Aorta (tissue), 5 donors: ENCODE measurements around the gene POU6F1. TPM values are rescaled to one million over a fixed set of nuclear protein-coding genes. Genes with fewer than 3 reads are reported as not detected.

Source experiments
- ATAC-seq: fragments of 200-7000 bp; cut with Tn5 transposase; one replicate; pipeline ENCODE4 v1.9.1; 2022; ENCODE audit warnings: moderate library complexity; ENCODE audit not compliant: low FRiP score
- DNase-seq, 2 donors: peaks; one replicate each; pipeline ENCODE4 v3.0.0-alpha.2; 2020
- H3K27ac ChIP-seq, 2 donors: one replicate each; pipeline ENCODE4 v1.5.1; 2013; ENCODE audit warnings: low read length in 2 of 2, mild to moderate bottlenecking in 2 of 2, moderate library complexity in 2 of 2, control low read depth in 1 of 2, inconsistent platforms in 1 of 2, low read depth in 1 of 2
- H3K27me3 ChIP-seq, 2 donors: one replicate each; pipeline ENCODE4 v1.6.1; 2013; ENCODE audit warnings: control low read depth in 1 of 2, low read length in 1 of 2, mild to moderate bottlenecking in 1 of 2, moderate library complexity in 1 of 2; ENCODE audit not compliant: insufficient read depth in 2 of 2, control insufficient read depth in 1 of 2
- H3K36me3 ChIP-seq, 2 donors: one replicate each; pipeline ENCODE4 v1.6.1; 2013; ENCODE audit warnings: control low read depth in 1 of 2, low read length in 1 of 2, mild to moderate bottlenecking in 1 of 2; ENCODE audit not compliant: insufficient read depth in 2 of 2, control insufficient read depth in 1 of 2
- H3K4me1 ChIP-seq, 2 donors: one replicate each; pipeline ENCODE4 v1.6.1; 2013; ENCODE audit warnings: low read length in 2 of 2, control low read depth in 1 of 2, mild to moderate bottlenecking in 1 of 2, moderate library complexity in 1 of 2; ENCODE audit not compliant: insufficient read depth in 2 of 2, control insufficient read depth in 1 of 2
- H3K4me3 ChIP-seq, 2 donors: one replicate each; pipeline ENCODE4 v1.5.1; 2013; ENCODE audit warnings: low read length in 2 of 2, control low read depth in 1 of 2, mild to moderate bottlenecking in 1 of 2
- H3K9me3 ChIP-seq: one replicate; pipeline ENCODE4 v1.6.1; 2013; ENCODE audit warnings: mild to moderate bottlenecking, low read length; ENCODE audit not compliant: control insufficient read depth
- WGBS, 2 donors: extraction: QIAGEN DNeasy Blood & Tissue Kit; methylation state at CpG; one replicate each; pipeline ENCODE4 v1.1.7; 2013; 5-methylcytosine and 5-hydroxymethylcytosine counted together
- intact Hi-C, 2 donors: fragments of 100-400 bp; cut with DNase I; formaldehyde crosslinking; loops; one replicate each; pipeline versions ENCODE4 v1.14.2 to v1.15.0; 2022
- polyA plus RNA-seq, 2 donors: library from polyadenylated mRNA; stranded (reverse); fragments of 200-250 nt; gene quantifications; one replicate each; pipeline ENCODE4 v1.2.3, GENCODE V29; 2013
- total RNA-seq, 2 donors: library from RNA; stranded (reverse); fragmentation: NEBNext Ultra II Directional; extraction: Animal tissue kit (Norgen Biotek cat#: 25700); gene quantifications; one replicate each; pipeline ENCODE4 v1.2.1, GENCODE V29; 2021
- donor health status: healthy with polysubstance abuse.
- donor health status: Bipolar disorder and iron deficiency.
- donor health status: DM: no; HTN: no; CAD: no.
- donor health status: DM: no; HTN: no; CAD: no.
- donor health status: DM: yes; HTN: yes; CAD: no.

Gene POU6F1
- total and polyA plus RNA-seq, 4 donors = 13.3 to 36.5 (median 29.7) TPM

DNA sequence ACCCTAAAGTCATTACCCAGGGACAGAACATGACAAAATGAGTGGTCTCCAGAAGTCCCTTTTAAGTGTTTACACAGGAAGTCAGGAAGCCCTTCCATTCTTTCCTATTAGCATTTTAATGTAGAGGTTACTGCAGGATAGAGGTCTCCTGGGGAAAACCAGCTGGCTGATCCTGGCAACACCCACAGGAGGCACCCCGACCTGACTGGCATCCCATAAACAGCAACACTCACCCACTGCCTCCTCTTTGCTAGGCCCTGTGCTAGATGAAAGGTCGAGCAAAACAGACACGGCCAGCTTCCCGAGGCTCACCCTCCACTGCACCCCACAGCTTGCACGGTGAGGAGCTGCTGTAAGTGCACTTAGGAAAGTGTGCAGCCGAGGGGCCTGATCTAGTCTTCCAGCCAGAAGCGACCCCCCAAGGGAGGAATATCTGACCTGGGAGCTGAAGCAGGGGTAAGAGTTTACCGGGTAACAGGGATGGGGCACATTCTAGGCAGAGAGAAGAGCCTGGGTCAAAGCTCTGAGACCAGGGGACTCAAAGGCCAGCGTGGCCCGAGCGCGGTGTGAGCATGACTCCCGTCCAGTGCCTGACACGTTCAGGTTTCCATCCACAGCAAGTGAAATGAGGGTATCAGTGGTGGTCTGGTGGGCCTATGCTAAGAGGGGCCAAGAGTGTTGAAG lies 29.8 kb upstream of the POU6F1 start:
- H3K4me3 ChIP-seq = no peak overlapping the region
- H3K27me3 ChIP-seq = no peaks in the 10 kb centered on the region
- DNase-seq (no peak), ATAC-seq (no peak)
- no peaks in the 10 kb centered on the region for H3K9me3 ChIP-seq
- H3K36me3 ChIP-seq = peaks cover 4 to 5% of the 10 kb centered on the region in 2 donors
- no peaks in the 10 kb centered on the region for H3K4me1 ChIP-seq
- 65 to 67% methylated on average over 14 of the region's 14 CpGs for WGBS, 2 donors
- H3K27ac ChIP-seq = no peak overlapping the region
- intact Hi-C loops = no loop called here

DNA sequence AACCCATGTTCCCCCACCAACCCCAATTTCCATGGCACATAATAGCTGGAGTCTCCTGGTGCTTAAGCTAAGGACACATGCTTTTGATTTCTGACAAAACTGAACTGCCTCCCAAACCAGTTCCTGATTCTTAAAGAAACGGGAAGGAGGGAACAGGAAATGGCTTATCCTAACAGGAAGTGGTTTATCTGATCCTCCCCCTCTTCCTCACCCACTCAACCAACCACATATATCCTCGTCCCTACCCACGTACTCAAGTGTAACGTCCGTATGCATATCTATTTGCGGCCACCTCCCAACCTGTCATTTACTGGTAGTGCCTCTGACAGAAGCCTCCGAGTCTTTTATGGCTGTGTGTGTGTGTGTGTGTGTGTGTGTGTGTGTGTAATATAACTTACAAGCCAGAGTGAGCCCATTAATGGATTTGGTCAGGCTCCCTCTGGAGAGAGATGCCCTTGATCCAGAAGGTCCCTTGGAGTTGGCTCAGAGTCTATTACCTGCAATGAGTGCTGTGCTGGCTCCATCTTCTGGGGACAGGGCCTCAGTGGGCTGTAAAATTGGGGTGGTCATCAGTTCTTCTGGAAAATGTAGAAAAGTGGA lies 28.5 kb upstream of the POU6F1 start:
- H3K27ac ChIP-seq = no peak overlapping the region
- 52 to 60% methylated on average over 7 of the region's 7 CpGs for WGBS, 2 donors
- no peaks in the 10 kb centered on the region for H3K9me3 ChIP-seq
- intact Hi-C loops = no loop called here
- H3K36me3 ChIP-seq = peaks cover 8 to 10% of the 10 kb centered on the region in 2 donors
- ATAC-seq (peak; percentile 36), DNase-seq (no peak)
- H3K4me3 ChIP-seq = no peak overlapping the region
- no peaks in the 10 kb centered on the region for H3K27me3 ChIP-seq
- no peaks in the 10 kb centered on the region for H3K4me1 ChIP-seq

DNA sequence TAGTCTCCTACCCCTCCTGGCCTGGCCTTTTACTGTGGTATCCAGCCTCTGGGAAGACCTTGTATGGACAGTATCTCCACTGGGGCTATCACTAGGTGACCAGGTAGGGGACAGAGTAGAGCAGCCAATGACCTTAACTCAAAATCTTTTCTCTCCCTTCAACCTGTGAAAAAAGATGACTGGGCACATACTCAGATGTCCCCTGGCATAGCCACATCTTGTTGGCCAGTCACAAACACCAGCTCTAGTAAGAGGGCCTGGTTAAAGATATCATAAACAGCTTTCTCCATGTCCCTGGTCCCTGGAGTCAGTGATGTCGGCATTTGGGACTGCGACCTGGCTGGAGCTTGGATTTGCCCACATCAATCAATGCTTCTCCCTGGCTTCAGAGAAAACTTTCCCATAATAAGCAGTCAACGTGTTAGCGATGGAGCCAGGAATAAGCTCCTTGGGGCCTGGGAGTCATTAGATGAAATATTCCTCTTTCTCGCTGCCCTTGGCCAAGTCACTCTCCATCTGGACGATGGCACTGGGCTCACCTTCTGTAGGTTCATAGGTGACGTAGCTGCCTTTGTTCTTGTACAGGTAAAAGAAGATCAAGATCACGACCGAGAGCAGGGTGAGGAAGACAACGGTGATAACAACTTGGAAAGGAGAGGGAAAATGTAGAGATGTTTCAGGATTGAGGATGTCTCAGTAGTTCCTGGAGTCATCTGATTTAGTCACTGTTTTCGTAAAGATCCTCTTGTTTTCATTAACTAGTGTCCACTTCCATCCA lies 27.8 kb upstream of the POU6F1 start:
- intact Hi-C loops = no loop called here
- DNase-seq (no peak), ATAC-seq (no peak)
- 89 to 90% methylated on average over 11 of the region's 11 CpGs for WGBS, 2 donors
- no peaks in the 10 kb centered on the region for H3K9me3 ChIP-seq
- H3K4me3 ChIP-seq = no peak overlapping the region
- no peak overlapping the region for H3K27ac ChIP-seq
- H3K4me1 ChIP-seq = no peaks in the 10 kb centered on the region
- H3K27me3 ChIP-seq = no peaks in the 10 kb centered on the region
- H3K36me3 ChIP-seq = peaks cover 10 to 13% of the 10 kb centered on the region in 2 donors

DNA sequence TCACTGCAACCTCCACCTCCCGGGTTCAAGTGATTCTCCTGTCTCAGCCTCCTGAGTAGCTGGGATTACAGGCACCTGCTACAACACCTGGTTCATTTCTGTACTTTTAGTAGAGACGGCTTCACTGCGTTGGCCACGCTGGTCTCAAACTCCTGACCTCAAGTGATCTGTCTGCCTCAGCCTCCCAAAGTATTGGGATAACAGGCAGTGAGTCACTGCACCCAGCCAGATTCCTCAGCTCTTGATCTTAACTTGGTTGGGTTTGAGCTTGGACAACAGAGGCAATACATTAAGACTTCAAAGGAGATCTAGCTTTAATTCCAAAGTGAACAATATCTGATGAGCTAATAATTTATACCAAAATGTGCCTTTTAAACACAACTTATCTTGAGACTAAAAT lies 26.4 kb upstream of the POU6F1 start:
- Histone ChIP-seq H3K4me3 (no peak overlapping the region), H3K4me1 (no peaks in the 10 kb centered on the region), H3K27ac (no peak overlapping the region), H3K36me3 (peaks cover 10 to 13% of the 10 kb centered on the region in 2 donors), H3K9me3 (no peaks in the 10 kb centered on the region), H3K27me3 (no peaks in the 10 kb centered on the region)
- DNase-seq = no peak
- WGBS, 2 donors = 92 to 93% methylated on average over 4 of the region's 4 CpGs
- intact Hi-C loops = no loop called here
- ATAC-seq = no peak

DNA sequence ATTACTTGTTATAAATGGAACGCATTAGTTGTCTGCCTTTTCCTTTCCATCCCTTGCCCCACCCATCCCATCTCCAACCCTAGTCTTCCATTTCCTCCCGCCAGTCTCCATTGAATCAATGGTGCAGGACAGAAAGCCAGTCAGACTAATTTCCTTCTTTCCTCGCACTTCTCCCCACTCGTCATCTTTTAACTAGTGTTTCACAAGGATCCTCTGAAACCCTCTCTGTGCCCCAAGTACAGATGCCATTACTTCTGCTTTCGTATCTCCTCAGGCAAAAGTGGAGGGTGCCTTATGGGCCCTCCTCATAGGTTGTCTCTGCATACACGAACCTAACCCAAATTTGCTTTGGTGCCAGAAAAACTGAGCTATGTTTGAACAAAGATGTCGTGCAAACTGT lies 25.0 kb upstream of the POU6F1 start:
- H3K4me1 ChIP-seq = no peaks in the 10 kb centered on the region
- intact Hi-C loops = no loop called here
- 68 to 72% methylated on average over 7 of the region's 7 CpGs for WGBS, 2 donors
- H3K36me3 ChIP-seq = peaks cover 10 to 13% of the 10 kb centered on the region in 2 donors
- DNase-seq = no peak
- H3K9me3 ChIP-seq = no peaks in the 10 kb centered on the region
- no peak for ATAC-seq
- H3K27me3 ChIP-seq = no peaks in the 10 kb centered on the region
- no peak overlapping the region for H3K4me3 ChIP-seq
- H3K27ac ChIP-seq = no peak overlapping the region

DNA sequence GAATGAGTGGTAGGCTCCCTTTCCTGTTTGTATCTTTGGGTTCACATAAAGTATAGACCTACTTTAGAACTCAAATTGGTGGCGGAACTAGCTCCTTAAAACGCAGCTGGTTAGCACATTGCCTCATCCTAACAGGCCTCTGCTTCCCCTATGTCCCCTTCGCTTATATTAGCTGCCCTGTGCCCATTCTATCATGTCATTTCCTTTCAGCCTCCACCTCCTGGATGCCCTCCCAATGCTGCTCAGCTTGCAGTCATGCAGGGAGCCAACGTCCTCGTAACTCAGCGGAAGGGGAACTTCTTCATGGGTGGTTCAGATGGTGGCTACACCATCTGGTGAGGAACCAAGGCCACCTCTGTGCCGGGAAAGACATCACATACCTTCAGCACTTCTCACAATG lies 24.3 kb upstream of the POU6F1 start:
- intact Hi-C loops = no loop called here
- Histone ChIP-seq H3K9me3 (no peaks in the 10 kb centered on the region), H3K4me1 (no peaks in the 10 kb centered on the region), H3K27ac (no peak overlapping the region), H3K36me3 (peaks cover 10 to 13% of the 10 kb centered on the region in 2 donors), H3K27me3 (no peaks in the 10 kb centered on the region), H3K4me3 (no peak overlapping the region)
- DNase-seq = peak in 1 of 2 donors; percentile 72
- 77 to 90% methylated on average over 7 of the region's 7 CpGs for WGBS, 2 donors
- ATAC-seq = no peak

DNA sequence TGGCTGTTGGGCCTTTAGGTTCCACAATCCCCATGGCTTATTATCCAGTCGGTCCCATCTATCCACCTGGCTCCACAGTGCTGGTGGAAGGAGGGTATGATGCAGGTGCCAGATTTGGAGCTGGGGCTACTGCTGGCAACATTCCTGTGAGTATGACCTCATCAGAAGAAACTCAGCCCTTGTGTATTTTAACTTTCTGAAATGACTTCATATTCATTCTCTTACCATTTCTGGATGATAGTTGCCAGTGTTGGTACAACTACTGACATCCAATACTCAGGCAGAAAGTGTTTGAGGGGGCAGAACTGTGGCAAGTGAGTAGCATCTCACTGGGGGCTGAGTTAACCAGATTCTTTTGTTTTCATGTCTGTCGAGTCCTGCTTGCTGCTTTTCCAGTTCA lies 23.1 kb upstream of the POU6F1 start:
- Histone ChIP-seq H3K4me1 (no peaks in the 10 kb centered on the region), H3K27me3 (no peaks in the 10 kb centered on the region), H3K9me3 (no peaks in the 10 kb centered on the region), H3K27ac (peak overlapping the region in 1 of 2 donors; percentile 56), H3K4me3 (no peak overlapping the region), H3K36me3 (peaks cover 10 to 13% of the 10 kb centered on the region in 2 donors)
- DNase-seq (no peak), ATAC-seq (no peak)
- intact Hi-C loops = no loop called here
- 20 to 32% methylated on average over 2 of the region's 2 CpGs for WGBS, 2 donors

DNA sequence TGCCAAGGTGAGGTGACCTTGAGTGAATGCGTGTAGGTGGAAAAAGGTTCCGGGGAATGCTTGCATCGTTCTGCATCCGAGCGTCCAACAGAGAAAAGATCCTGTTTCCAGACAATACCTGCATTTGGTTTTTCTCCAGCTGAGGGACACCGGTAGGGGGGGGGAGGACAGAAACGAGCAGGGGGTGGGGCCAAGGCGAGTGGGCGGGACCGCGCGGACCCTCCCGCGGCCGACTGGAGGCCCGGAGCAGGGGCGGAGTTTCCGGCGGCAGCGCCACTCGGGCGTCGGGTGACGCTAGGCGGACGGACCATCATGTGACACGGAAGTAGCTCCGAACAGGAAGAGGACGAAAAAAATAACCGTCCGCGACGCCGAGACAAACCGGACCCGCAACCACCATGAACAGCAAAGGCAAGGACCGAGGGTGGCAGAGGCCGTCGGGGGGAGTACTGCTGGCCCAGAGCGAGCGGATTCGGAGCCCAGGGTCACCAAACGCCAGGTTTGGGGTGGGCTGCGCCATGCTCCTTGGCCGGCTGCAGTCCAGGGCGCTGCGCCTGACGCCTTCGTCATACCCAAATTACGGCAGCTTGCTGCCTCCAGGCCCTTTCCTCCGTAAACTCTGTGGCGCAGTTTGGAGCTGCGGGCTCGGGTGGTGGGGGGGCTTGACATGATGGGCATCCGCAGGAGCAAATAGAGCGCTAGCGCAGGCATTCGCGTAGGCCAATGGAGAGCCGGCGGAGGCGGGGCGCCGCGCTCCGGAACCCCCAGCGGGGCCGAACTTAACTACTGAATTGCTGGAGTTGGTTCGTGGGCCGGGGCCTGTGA lies 20.9 kb upstream of the POU6F1 start, which contains the start of gene DAZAP2:
Gene DAZAP2 (plus strand): TSS at position 317 of the 825 bp plus-strand sequence. CDS start 82 bp downstream, at position 399.
- intact Hi-C loops = loop anchor here (2.0 to 5.0 kb wide), 3 partner anchors 20 to 156 kb away; partner anchors contain the start of genes TFCP2 (in 2 of the 2), CSRNP2 (in 1 of the 2) and POU6F1 (in 1 of the 2)
- ATAC-seq = peak; percentile 99
- peak; percentile 98 for DNase-seq
- WGBS, 2 donors = 0 to 1% methylated on average over 67 to 70 of the region's 70 CpGs
- Histone ChIP-seq H3K4me3 (peak within 1 kb of the TSS; percentile 72 to 80), H3K9me3 (no peaks in the 10 kb centered on the region), H3K27me3 (no peaks in the 10 kb centered on the region), H3K27ac (peak within 1 kb of the TSS; percentile 92 to 97), H3K36me3 (peaks cover 10 to 11% of the 10 kb centered on the region in 2 donors), H3K4me1 (no peaks in the 10 kb centered on the region)
